ENCODE results near the gene RBM15B.

DNA sequence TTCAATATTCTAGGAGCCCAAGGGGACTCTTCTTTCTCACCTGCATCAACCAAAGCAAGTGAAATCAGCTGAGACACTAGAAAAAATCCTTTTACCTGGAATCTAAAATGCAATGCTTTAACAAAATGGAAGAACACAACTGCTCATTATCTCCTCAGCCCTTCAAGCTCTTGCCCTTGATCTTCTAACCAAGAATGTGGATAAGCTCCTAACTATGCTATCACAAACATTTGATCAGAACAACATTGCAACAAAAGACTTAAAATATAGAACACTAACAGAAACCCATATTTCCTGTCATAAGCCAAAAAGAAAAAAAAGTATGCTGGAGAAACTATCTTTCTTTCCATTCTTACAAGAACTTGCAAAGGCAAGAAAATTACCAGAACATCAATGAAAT, 12.6 kb downstream of the RBM15B start:
- TF ChIP-seq, protein P1, sequence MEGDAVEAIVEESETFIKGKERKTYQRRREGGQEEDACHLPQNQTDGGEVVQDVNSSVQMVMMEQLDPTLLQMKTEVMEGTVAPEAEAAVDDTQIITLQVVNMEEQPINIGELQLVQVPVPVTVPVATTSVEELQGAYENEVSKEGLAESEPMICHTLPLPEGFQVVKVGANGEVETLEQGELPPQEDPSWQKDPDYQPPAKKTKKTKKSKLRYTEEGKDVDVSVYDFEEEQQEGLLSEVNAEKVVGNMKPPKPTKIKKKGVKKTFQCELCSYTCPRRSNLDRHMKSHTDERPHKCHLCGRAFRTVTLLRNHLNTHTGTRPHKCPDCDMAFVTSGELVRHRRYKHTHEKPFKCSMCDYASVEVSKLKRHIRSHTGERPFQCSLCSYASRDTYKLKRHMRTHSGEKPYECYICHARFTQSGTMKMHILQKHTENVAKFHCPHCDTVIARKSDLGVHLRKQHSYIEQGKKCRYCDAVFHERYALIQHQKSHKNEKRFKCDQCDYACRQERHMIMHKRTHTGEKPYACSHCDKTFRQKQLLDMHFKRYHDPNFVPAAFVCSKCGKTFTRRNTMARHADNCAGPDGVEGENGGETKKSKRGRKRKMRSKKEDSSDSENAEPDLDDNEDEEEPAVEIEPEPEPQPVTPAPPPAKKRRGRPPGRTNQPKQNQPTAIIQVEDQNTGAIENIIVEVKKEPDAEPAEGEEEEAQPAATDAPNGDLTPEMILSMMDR (IDR thresholded peaks at IDR 0.05) = no peak
- TF ChIP-seq ZNF121 (CRISPR knock-in tag; IDR thresholded peaks at IDR 0.05) (no peak), RELA (CRISPR knock-in tag; IDR thresholded peaks at IDR 0.05; ENCODE audit: borderline replicate concordance) (no peak), ZNF232 (CRISPR knock-in tag; IDR thresholded peaks at IDR 0.05) (no peak), CBFB (CRISPR knock-in tag; IDR thresholded peaks at IDR 0.05; ENCODE audit: low read depth) (no peak)
- TF ChIP-seq, protein P2, sequence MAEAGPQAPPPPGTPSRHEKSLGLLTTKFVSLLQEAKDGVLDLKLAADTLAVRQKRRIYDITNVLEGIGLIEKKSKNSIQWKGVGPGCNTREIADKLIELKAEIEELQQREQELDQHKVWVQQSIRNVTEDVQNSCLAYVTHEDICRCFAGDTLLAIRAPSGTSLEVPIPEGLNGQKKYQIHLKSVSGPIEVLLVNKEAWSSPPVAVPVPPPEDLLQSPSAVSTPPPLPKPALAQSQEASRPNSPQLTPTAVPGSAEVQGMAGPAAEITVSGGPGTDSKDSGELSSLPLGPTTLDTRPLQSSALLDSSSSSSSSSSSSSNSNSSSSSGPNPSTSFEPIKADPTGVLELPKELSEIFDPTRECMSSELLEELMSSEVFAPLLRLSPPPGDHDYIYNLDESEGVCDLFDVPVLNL (CRISPR knock-in tag; IDR thresholded peaks at IDR 0.05; ENCODE audit: borderline replicate concordance, low read depth) = no peak
- TF ChIP-seq, protein P3, sequence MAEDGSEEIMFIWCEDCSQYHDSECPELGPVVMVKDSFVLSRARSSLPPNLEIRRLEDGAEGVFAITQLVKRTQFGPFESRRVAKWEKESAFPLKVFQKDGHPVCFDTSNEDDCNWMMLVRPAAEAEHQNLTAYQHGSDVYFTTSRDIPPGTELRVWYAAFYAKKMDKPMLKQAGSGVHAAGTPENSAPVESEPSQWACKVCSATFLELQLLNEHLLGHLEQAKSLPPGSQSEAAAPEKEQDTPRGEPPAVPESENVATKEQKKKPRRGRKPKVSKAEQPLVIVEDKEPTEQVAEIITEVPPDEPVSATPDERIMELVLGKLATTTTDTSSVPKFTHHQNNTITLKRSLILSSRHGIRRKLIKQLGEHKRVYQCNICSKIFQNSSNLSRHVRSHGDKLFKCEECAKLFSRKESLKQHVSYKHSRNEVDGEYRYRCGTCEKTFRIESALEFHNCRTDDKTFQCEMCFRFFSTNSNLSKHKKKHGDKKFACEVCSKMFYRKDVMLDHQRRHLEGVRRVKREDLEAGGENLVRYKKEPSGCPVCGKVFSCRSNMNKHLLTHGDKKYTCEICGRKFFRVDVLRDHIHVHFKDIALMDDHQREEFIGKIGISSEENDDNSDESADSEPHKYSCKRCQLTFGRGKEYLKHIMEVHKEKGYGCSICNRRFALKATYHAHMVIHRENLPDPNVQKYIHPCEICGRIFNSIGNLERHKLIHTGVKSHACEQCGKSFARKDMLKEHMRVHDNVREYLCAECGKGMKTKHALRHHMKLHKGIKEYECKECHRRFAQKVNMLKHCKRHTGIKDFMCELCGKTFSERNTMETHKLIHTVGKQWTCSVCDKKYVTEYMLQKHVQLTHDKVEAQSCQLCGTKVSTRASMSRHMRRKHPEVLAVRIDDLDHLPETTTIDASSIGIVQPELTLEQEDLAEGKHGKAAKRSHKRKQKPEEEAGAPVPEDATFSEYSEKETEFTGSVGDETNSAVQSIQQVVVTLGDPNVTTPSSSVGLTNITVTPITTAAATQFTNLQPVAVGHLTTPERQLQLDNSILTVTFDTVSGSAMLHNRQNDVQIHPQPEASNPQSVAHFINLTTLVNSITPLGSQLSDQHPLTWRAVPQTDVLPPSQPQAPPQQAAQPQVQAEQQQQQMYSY (CRISPR knock-in tag; IDR thresholded peaks at IDR 0.05) = no peak
- TF ChIP-seq, protein P4, sequence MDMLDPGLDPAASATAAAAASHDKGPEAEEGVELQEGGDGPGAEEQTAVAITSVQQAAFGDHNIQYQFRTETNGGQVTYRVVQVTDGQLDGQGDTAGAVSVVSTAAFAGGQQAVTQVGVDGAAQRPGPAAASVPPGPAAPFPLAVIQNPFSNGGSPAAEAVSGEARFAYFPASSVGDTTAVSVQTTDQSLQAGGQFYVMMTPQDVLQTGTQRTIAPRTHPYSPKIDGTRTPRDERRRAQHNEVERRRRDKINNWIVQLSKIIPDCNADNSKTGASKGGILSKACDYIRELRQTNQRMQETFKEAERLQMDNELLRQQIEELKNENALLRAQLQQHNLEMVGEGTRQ (CRISPR knock-in tag; IDR thresholded peaks at IDR 0.05) = no peak
- TF ChIP-seq, protein P5, sequence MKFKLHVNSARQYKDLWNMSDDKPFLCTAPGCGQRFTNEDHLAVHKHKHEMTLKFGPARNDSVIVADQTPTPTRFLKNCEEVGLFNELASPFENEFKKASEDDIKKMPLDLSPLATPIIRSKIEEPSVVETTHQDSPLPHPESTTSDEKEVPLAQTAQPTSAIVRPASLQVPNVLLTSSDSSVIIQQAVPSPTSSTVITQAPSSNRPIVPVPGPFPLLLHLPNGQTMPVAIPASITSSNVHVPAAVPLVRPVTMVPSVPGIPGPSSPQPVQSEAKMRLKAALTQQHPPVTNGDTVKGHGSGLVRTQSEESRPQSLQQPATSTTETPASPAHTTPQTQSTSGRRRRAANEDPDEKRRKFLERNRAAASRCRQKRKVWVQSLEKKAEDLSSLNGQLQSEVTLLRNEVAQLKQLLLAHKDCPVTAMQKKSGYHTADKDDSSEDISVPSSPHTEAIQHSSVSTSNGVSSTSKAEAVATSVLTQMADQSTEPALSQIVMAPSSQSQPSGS (CRISPR knock-in tag; IDR thresholded peaks at IDR 0.05; ENCODE audit: borderline replicate concordance, low read depth) = no peak
- TF ChIP-seq, protein P6, sequence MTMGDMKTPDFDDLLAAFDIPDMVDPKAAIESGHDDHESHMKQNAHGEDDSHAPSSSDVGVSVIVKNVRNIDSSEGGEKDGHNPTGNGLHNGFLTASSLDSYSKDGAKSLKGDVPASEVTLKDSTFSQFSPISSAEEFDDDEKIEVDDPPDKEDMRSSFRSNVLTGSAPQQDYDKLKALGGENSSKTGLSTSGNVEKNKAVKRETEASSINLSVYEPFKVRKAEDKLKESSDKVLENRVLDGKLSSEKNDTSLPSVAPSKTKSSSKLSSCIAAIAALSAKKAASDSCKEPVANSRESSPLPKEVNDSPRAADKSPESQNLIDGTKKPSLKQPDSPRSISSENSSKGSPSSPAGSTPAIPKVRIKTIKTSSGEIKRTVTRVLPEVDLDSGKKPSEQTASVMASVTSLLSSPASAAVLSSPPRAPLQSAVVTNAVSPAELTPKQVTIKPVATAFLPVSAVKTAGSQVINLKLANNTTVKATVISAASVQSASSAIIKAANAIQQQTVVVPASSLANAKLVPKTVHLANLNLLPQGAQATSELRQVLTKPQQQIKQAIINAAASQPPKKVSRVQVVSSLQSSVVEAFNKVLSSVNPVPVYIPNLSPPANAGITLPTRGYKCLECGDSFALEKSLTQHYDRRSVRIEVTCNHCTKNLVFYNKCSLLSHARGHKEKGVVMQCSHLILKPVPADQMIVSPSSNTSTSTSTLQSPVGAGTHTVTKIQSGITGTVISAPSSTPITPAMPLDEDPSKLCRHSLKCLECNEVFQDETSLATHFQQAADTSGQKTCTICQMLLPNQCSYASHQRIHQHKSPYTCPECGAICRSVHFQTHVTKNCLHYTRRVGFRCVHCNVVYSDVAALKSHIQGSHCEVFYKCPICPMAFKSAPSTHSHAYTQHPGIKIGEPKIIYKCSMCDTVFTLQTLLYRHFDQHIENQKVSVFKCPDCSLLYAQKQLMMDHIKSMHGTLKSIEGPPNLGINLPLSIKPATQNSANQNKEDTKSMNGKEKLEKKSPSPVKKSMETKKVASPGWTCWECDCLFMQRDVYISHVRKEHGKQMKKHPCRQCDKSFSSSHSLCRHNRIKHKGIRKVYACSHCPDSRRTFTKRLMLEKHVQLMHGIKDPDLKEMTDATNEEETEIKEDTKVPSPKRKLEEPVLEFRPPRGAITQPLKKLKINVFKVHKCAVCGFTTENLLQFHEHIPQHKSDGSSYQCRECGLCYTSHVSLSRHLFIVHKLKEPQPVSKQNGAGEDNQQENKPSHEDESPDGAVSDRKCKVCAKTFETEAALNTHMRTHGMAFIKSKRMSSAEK (CRISPR knock-in tag; IDR thresholded peaks at IDR 0.05; ENCODE audit: borderline replicate concordance) = no peak

Measured in WTC11 (cell line).